ENCODE data around the gene PDZRN4.
"Not testable (repeated sequence)": the region's sequence is repeated elsewhere in the genome, so short reads cannot be mapped to it uniquely, and the experiment has no call there.

PDZRN4 gene

DNA sequence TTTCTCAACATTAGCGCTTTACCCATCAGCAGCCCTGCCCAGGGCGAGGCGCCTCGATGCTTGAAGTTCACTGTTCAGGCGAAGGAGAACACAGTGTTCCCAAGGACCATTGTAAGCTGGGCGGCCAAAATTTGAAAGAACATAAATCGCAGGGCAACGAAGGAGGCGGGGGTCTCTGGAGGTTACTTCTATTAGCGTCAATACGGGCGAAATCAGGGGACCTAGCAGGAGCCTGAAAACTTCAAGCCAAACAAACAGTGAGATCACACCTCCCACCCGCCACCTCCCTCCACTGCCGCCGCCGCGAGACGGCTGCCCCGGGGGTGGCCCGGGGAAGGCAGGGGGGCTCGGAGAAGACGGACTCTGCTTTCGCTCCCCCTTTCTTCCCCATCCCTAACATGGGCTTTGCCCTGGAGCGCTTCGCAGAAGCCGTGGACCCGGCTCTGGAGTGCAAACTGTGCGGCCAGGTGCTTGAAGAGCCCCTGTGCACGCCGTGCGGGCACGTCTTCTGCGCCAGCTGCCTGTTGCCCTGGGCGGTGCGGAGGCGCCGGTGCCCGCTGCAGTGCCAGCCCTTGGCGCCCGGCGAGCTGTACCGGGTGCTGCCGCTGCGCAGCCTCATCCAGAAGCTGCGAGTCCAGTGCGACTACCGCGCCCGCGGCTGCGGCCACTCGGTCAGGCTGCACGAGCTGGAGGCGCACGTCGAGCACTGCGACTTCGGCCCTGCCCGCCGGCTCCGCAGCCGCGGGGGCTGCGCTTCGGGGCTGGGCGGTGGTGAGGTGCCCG, at the start of gene PDZRN4:
Gene PDZRN4 (plus strand): TSS at position 263 of the 783 bp plus-strand sequence.
- Mint-ChIP-seq H3K4me3 (no peak within 1 kb of the TSS), H3K4me1 (ENCODE audit: low read depth) (peaks cover 6% of the 10 kb centered on the region), H3K9me3 (ENCODE audit: low read depth) (no peaks in the 10 kb centered on the region), H3K27ac (no peak within 1 kb of the TSS), H3K27me3 (peaks cover 27% of the 10 kb centered on the region), H3K36me3 (no peaks in the 10 kb centered on the region)

DNA sequence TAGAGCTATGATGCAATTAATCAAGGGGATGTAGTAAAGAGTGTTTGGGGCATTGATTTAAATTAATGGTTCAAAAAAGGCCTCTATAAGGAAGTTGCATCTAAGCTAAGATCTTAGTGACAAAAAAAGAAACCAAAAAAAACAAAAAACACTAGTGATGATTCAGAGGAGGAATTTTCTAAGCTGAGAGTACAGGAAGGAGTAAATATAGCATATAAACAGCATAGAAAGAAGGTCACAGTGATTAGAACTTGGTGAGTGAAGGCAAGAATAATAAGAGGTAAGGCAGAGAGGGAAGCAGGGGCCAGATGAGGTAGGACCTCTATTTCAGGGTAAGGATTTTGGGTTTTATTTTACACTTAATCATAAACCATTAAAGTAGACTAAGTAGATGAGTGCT, 48.0 kb upstream of the PDZRN4 start:
- H3K27ac Mint-ChIP-seq, result no peak overlapping the region
- no peaks in the 10 kb centered on the region for H3K27me3 Mint-ChIP-seq
- H3K4me3 Mint-ChIP-seq, result no peak overlapping the region
- H3K9me3 Mint-ChIP-seq (ENCODE audit: low read depth), result no peaks in the 10 kb centered on the region
- no peaks in the 10 kb centered on the region for H3K36me3 Mint-ChIP-seq
- H3K4me1 Mint-ChIP-seq (ENCODE audit: low read depth), result no peaks in the 10 kb centered on the region

GRCh38 chr12:41141104-41141503, 47.0 kb upstream of the PDZRN4 start:
- Mint-ChIP-seq H3K4me1 (ENCODE audit: low read depth) (no peaks in the 10 kb centered on the region), H3K4me3 (no peak overlapping the region), H3K27me3 (no peaks in the 10 kb centered on the region), H3K9me3 (ENCODE audit: low read depth) (no peaks in the 10 kb centered on the region), H3K36me3 (no peaks in the 10 kb centered on the region), H3K27ac (no peak overlapping the region)

GRCh38 chr12:41142376-41142775, 45.7 kb upstream of the PDZRN4 start:
- Mint-ChIP-seq H3K9me3 (ENCODE audit: low read depth) (no peaks in the 10 kb centered on the region), H3K4me1 (ENCODE audit: low read depth) (no peaks in the 10 kb centered on the region), H3K27me3 (no peaks in the 10 kb centered on the region), H3K36me3 (no peaks in the 10 kb centered on the region), H3K4me3 (no peak overlapping the region), H3K27ac (no peak overlapping the region)

- Mint-ChIP-seq H3K4me1 (ENCODE audit: low read depth) (no peaks in the 10 kb centered on the region), H3K27ac (no peak overlapping the region), H3K27me3 (no peaks in the 10 kb centered on the region), H3K4me3 (no peak overlapping the region), H3K9me3 (ENCODE audit: low read depth) (no peaks in the 10 kb centered on the region), H3K36me3 (no peaks in the 10 kb centered on the region)
These were observed 36.3 kb upstream of the PDZRN4 start for GRCh38 chr12:41151793-41152192.

DNA sequence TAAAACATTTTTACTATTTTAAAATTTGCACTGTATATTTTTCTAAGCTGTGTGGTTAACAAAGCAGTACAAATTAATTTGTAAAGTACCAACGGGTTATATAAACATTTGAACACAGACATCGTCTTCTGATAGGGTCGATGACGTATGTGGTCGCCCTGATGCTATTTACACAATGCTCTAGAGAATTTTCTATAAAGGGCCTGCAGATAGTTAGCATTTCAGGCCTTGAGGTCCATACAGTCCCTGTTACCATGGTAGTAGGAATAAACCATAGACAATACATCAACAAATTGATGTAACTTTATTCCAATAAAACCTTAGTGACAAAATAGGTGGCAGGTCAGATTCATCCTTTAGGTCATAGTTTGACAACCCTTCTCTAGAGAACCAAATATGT, 25.7 kb upstream of the PDZRN4 start:
- no peak overlapping the region for H3K4me3 Mint-ChIP-seq
- no peaks in the 10 kb centered on the region for H3K4me1 Mint-ChIP-seq (ENCODE audit: low read depth)
- no peaks in the 10 kb centered on the region for H3K27me3 Mint-ChIP-seq
- H3K36me3 Mint-ChIP-seq, result no peaks in the 10 kb centered on the region
- no peak overlapping the region for H3K27ac Mint-ChIP-seq
- peaks cover 5% of the 10 kb centered on the region for H3K9me3 Mint-ChIP-seq (ENCODE audit: low read depth)

DNA sequence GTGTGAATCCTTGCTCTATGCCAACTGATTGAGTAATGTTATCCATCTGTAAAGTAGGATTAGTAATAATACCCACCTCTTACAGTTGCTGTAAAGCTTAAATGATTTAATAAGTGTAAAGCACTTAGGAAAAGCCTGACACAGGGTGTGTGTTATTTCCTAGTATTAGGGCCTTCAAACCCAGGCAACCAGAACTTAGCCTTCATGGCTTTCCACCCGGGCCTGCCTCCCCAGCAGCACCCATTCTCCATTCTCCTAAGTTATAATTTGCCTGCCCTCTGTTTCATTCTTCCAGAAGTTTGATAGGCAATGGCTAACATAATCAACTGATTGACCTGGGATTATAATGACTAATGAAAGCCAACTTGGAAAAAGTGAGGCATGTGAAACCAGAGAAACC, 20.4 kb upstream of the PDZRN4 start:
- H3K4me1 Mint-ChIP-seq (ENCODE audit: low read depth), result no peaks in the 10 kb centered on the region
- no peaks in the 10 kb centered on the region for H3K27me3 Mint-ChIP-seq
- H3K27ac Mint-ChIP-seq, result no peak overlapping the region
- H3K36me3 Mint-ChIP-seq, result no peaks in the 10 kb centered on the region
- H3K9me3 Mint-ChIP-seq (ENCODE audit: low read depth), result peaks cover 5% of the 10 kb centered on the region
- no peak overlapping the region for H3K4me3 Mint-ChIP-seq

- no peaks in the 10 kb centered on the region for H3K9me3 Mint-ChIP-seq (ENCODE audit: low read depth)
- H3K27me3 Mint-ChIP-seq, result no peaks in the 10 kb centered on the region
- no peaks in the 10 kb centered on the region for H3K36me3 Mint-ChIP-seq
- no peak overlapping the region for H3K27ac Mint-ChIP-seq
- H3K4me1 Mint-ChIP-seq (ENCODE audit: low read depth), result no peaks in the 10 kb centered on the region
- no peak overlapping the region for H3K4me3 Mint-ChIP-seq
These were observed 13.5 kb upstream of the PDZRN4 start for GRCh38 chr12:41174602-41175001.

DNA sequence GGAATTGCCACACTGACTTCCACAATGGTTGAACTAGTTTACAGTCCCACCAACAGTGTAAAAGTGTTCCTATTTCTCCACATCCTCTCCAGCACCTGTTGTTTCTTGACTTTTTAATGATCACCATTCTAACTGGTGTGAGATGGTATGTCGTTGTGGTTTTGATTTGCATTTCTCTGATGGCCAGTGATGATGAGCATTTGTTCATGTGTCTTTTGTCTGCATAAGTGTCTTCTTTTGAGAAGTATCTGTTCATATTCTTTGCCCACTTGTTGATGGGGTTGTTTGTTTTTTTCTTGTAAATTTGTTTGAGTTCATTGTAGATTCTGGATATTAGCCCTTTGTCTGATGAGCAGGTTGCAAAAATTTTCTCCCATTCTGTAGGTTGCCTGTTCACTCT, 8.6 kb upstream of the PDZRN4 start:
- H3K27ac Mint-ChIP-seq; H3K36me3 Mint-ChIP-seq; H3K4me3 Mint-ChIP-seq; H3K4me1 Mint-ChIP-seq (ENCODE audit: low read depth); H3K27me3 Mint-ChIP-seq; H3K9me3 Mint-ChIP-seq (ENCODE audit: low read depth): not testable (repeated sequence)

DNA sequence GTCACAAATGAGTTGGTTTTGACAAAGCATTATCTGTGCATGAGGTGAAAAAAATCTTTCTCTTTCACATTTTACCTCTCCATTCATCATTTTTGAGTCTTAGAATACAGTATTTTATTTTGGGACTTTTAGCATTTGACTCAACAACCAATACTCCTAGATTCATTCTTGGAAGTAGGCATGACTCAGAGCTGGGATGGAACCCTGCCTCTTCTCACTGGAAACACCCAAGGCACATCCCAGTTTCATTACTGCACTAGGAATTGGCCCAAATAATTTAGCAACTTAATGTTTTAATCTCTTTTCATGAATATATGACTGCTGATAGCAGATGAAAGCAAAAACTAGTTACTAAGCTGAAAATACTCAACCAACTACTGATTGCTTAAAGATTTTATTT, 3.3 kb upstream of the PDZRN4 start:
- Mint-ChIP-seq H3K36me3 (no peaks in the 10 kb centered on the region), H3K9me3 (ENCODE audit: low read depth) (no peaks in the 10 kb centered on the region), H3K27me3 (peaks cover 15% of the 10 kb centered on the region), H3K4me1 (ENCODE audit: low read depth) (peaks cover 6% of the 10 kb centered on the region), H3K4me3 (no peak overlapping the region), H3K27ac (no peak overlapping the region)

DNA sequence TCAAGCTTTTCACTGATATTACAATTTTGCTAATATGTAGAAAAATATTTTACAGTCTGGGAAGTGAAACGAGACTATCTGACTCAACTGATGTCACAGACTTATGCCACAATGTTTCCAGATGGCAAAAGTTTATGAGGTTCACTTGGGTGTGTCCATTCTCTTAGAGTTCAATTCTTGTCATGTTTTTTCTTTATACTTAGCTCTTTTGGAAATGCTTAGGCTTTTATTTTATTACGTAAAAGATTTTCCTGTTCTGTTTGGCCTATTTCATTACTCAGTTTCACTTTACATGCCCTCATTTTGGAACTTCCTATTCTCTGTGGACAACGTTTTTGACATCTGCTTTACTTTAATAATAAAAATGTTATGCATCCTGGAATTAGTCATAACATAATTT, 2.1 kb upstream of the PDZRN4 start:
- peaks cover 6% of the 10 kb centered on the region for H3K4me1 Mint-ChIP-seq (ENCODE audit: low read depth)
- H3K27ac Mint-ChIP-seq, result no peak overlapping the region
- no peaks in the 10 kb centered on the region for H3K36me3 Mint-ChIP-seq
- peaks cover 23% of the 10 kb centered on the region for H3K27me3 Mint-ChIP-seq
- no peak overlapping the region for H3K4me3 Mint-ChIP-seq
- H3K9me3 Mint-ChIP-seq (ENCODE audit: low read depth), result no peaks in the 10 kb centered on the region

DNA sequence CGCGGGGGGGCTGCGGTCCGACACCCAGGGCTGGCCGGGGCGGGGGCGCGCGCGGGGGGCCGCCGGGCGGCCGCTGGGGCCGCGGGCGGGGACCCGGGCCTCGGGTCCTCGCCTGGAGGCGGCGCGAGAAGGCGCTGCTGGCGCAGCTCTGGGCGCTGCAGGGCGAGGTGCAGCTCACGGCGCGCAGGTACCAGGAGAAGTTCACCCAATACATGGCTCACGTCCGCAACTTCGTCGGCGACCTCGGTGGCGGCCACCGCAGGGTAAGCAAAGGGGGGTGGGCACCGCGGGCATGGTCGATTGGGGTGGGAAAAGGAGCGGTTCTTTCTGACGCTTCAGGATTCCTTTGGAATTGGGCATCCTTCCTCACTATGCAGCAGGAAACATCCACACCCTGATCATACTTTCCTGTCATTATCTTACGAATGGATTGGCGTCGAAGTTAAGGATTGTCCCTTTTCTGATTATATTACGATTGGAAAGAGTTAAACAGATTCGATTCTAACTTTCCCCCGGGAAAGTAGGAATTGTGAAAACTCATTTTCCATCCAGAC, 798 bp downstream of the PDZRN4 start:
- H3K4me1 Mint-ChIP-seq (ENCODE audit: low read depth), result peaks cover 6% of the 10 kb centered on the region
- H3K36me3 Mint-ChIP-seq, result no peaks in the 10 kb centered on the region
- H3K27me3 Mint-ChIP-seq, result peaks cover 29% of the 10 kb centered on the region
- no peak overlapping the region for H3K27ac Mint-ChIP-seq
- H3K9me3 Mint-ChIP-seq (ENCODE audit: low read depth), result no peaks in the 10 kb centered on the region
- H3K4me3 Mint-ChIP-seq, result no peak overlapping the region

DNA sequence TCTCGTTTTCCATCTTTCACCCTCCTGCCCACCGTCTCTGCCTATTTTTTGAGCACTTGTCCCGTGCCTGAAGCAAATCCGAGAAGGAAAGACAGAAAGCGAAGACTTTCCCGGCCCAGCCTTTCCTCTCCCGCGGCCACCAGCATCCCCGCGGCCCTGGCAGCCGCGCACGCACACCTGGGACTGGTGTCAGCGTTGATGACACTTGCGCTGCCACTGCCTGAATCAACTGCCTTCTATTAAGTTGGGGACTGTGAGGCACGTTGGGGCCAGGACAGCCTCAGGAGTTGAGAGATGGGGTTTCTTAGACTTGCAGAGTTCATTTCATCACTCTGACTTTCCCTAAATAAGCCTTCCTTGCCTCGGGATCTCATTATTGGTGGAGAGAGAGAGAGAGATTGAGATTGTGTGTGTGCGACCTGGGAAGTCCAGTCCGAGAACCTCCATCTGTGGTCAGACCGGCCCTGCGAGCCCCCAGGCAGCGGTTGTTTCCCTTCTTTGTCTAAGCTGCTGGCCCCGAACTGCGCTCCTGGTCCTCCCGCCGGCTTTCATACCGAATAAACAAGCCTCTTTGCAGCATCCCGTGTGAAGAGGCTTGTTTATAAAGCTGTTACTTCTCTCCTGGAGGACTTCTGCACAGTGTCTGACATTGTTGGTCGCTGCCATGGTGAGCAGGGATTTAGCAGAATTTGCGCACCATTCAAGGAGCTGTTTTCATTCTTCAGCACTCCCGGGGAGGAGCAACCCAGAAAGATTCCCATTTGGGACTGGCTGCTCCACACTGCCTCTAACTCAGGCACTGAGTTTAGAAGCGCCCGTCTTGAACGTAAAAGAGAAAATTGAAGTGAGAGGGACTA, 1.5 kb downstream of the PDZRN4 start:
- Mint-ChIP-seq H3K36me3 (no peaks in the 10 kb centered on the region), H3K27ac (no peak overlapping the region), H3K4me1 (ENCODE audit: low read depth) (peaks cover 6% of the 10 kb centered on the region), H3K27me3 (peaks cover 29% of the 10 kb centered on the region), H3K4me3 (no peak overlapping the region), H3K9me3 (ENCODE audit: low read depth) (no peaks in the 10 kb centered on the region)

GRCh38 chr12:41190338-41190737, 2.2 kb downstream of the PDZRN4 start:
- Mint-ChIP-seq H3K27me3 (peaks cover 29% of the 10 kb centered on the region), H3K27ac (no peak overlapping the region), H3K36me3 (no peaks in the 10 kb centered on the region), H3K4me3 (no peak overlapping the region), H3K4me1 (ENCODE audit: low read depth) (peaks cover 6% of the 10 kb centered on the region), H3K9me3 (ENCODE audit: low read depth) (no peaks in the 10 kb centered on the region)

- not testable (repeated sequence) for H3K4me3 Mint-ChIP-seq; H3K9me3 Mint-ChIP-seq (ENCODE audit: low read depth); H3K4me1 Mint-ChIP-seq (ENCODE audit: low read depth); H3K36me3 Mint-ChIP-seq; H3K27ac Mint-ChIP-seq
- H3K27me3 Mint-ChIP-seq, result peaks cover 29% of the 10 kb centered on the region
These were observed 3.4 kb downstream of the PDZRN4 start for GRCh38 chr12:41191549-41191948.
